Measurements from ENCODE around the gene GTF2IRD1.

- TF ChIP-seq POLR2A (IDR thresholded peaks at IDR 0.05; ENCODE audit: low read depth, low read length) = no peak
- TF ChIP-seq TAF1 (IDR thresholded peaks at IDR 0.05; ENCODE audit: borderline replicate concordance, low read depth, low read length) = no peak
- TF ChIP-seq POLR2AphosphoS5 (IDR thresholded peaks at IDR 0.05; ENCODE audit: low read depth, low read length) = no peak
Measured at GRCh38 chr7:74475243-74475986, 21.7 kb downstream of the GTF2IRD1 start.
